IPS-15b (cell line): ENCODE data around the gene COBLL1.

Experiments
- H3K27me3 ChIP-seq: one replicate; pipeline ENCODE4 v1.6.1; 2013; ENCODE audit warnings: low read length; ENCODE audit not compliant: control insufficient read depth, insufficient read depth
- H3K36me3 ChIP-seq: one replicate; pipeline ENCODE4 v1.6.1; 2013; ENCODE audit warnings: low read length; ENCODE audit not compliant: control insufficient read depth, insufficient read depth
- H3K4me1 ChIP-seq: one replicate; pipeline ENCODE4 v1.6.1; 2013; ENCODE audit warnings: mild to moderate bottlenecking, low read length; ENCODE audit not compliant: control insufficient read depth, insufficient read depth
- H3K4me3 ChIP-seq: one replicate; pipeline ENCODE4 v1.5.1; 2013; ENCODE audit warnings: low read depth, low read length
- H3K9ac ChIP-seq: one replicate; pipeline ENCODE4 v1.6.1; 2013; ENCODE audit warnings: low read depth, mild to moderate bottlenecking, low read length
- H3K9me3 ChIP-seq: one replicate; pipeline ENCODE4 v1.6.1; 2013; ENCODE audit warnings: mild to moderate bottlenecking, low read length; ENCODE audit not compliant: control insufficient read depth, insufficient read depth

COBLL1 gene

GRCh38 chr2:164693834-164694233, 147.8 kb downstream of the COBLL1 start:
- H3K9ac ChIP-seq, result no peak overlapping the region
- H3K4me1 ChIP-seq, result no peaks in the 10 kb centered on the region
- no peaks in the 10 kb centered on the region for H3K27me3 ChIP-seq
- H3K36me3 ChIP-seq, result no peaks in the 10 kb centered on the region
- no peak overlapping the region for H3K4me3 ChIP-seq
- no peaks in the 10 kb centered on the region for H3K9me3 ChIP-seq

GRCh38 chr2:164693390-164693789, 148.2 kb downstream of the COBLL1 start:
- Histone ChIP-seq H3K36me3 (no peaks in the 10 kb centered on the region), H3K27me3 (no peaks in the 10 kb centered on the region), H3K4me3 (no peak overlapping the region), H3K9me3 (no peaks in the 10 kb centered on the region), H3K4me1 (no peaks in the 10 kb centered on the region), H3K9ac (no peak overlapping the region)

GRCh38 chr2:164692958-164693357, 148.7 kb downstream of the COBLL1 start:
- no peaks in the 10 kb centered on the region for H3K27me3 ChIP-seq
- no peak overlapping the region for H3K4me3 ChIP-seq
- no peak overlapping the region for H3K9ac ChIP-seq
- no peaks in the 10 kb centered on the region for H3K36me3 ChIP-seq
- no peaks in the 10 kb centered on the region for H3K9me3 ChIP-seq
- H3K4me1 ChIP-seq, result no peaks in the 10 kb centered on the region

GRCh38 chr2:164692114-164692513, 149.5 kb downstream of the COBLL1 start:
- Histone ChIP-seq H3K27me3 (no peaks in the 10 kb centered on the region), H3K36me3 (no peaks in the 10 kb centered on the region), H3K4me1 (no peaks in the 10 kb centered on the region), H3K9me3 (no peaks in the 10 kb centered on the region), H3K4me3 (no peak overlapping the region), H3K9ac (no peak overlapping the region)

GRCh38 chr2:164691346-164691887, 150.2 kb downstream of the COBLL1 start:
- Histone ChIP-seq H3K36me3 (no peaks in the 10 kb centered on the region), H3K4me1 (no peaks in the 10 kb centered on the region), H3K9me3 (no peaks in the 10 kb centered on the region), H3K27me3 (no peaks in the 10 kb centered on the region), H3K9ac (no peak overlapping the region), H3K4me3 (no peak overlapping the region)

GRCh38 chr2:164690361-164690760, 151.3 kb downstream of the COBLL1 start:
- Histone ChIP-seq H3K9ac (no peak overlapping the region), H3K4me1 (no peaks in the 10 kb centered on the region), H3K27me3 (no peaks in the 10 kb centered on the region), H3K9me3 (no peaks in the 10 kb centered on the region), H3K4me3 (no peak overlapping the region), H3K36me3 (no peaks in the 10 kb centered on the region)

GRCh38 chr2:164688896-164689419, 152.7 kb downstream of the COBLL1 start:
- no peaks in the 10 kb centered on the region for H3K9me3 ChIP-seq
- no peaks in the 10 kb centered on the region for H3K4me1 ChIP-seq
- no peak overlapping the region for H3K4me3 ChIP-seq
- H3K27me3 ChIP-seq, result no peaks in the 10 kb centered on the region
- no peaks in the 10 kb centered on the region for H3K36me3 ChIP-seq
- no peak overlapping the region for H3K9ac ChIP-seq

GRCh38 chr2:164681009-164681408, 160.6 kb downstream of the COBLL1 start:
- Histone ChIP-seq H3K27me3 (no peaks in the 10 kb centered on the region), H3K9me3 (no peaks in the 10 kb centered on the region), H3K4me1 (no peaks in the 10 kb centered on the region), H3K36me3 (no peaks in the 10 kb centered on the region), H3K4me3 (no peak overlapping the region), H3K9ac (no peak overlapping the region)

GRCh38 chr2:164678631-164679149, 162.9 kb downstream of the COBLL1 start:
- Histone ChIP-seq H3K36me3 (no peaks in the 10 kb centered on the region), H3K9ac (no peak overlapping the region), H3K9me3 (no peaks in the 10 kb centered on the region), H3K4me3 (no peak overlapping the region), H3K27me3 (no peaks in the 10 kb centered on the region), H3K4me1 (no peaks in the 10 kb centered on the region)

GRCh38 chr2:164677733-164678132, 163.9 kb downstream of the COBLL1 start:
- H3K9ac ChIP-seq, result no peak overlapping the region
- no peaks in the 10 kb centered on the region for H3K4me1 ChIP-seq
- H3K27me3 ChIP-seq, result no peaks in the 10 kb centered on the region
- no peaks in the 10 kb centered on the region for H3K36me3 ChIP-seq
- H3K4me3 ChIP-seq, result no peak overlapping the region
- no peaks in the 10 kb centered on the region for H3K9me3 ChIP-seq

- Histone ChIP-seq H3K9me3 (no peaks in the 10 kb centered on the region), H3K4me1 (no peaks in the 10 kb centered on the region), H3K4me3 (no peak overlapping the region), H3K9ac (no peak overlapping the region), H3K27me3 (no peaks in the 10 kb centered on the region), H3K36me3 (no peaks in the 10 kb centered on the region)
These were observed 164.4 kb downstream of the COBLL1 start for GRCh38 chr2:164677271-164677670.

- no peaks in the 10 kb centered on the region for H3K36me3 ChIP-seq
- H3K9ac ChIP-seq, result no peak overlapping the region
- H3K4me3 ChIP-seq, result no peak overlapping the region
- H3K4me1 ChIP-seq, result no peaks in the 10 kb centered on the region
- no peaks in the 10 kb centered on the region for H3K27me3 ChIP-seq
- no peaks in the 10 kb centered on the region for H3K9me3 ChIP-seq
These were observed 165.9 kb downstream of the COBLL1 start for GRCh38 chr2:164675687-164676086.
